Neural cell (in vitro differentiated cells): Measurements from ENCODE around the gene TXLNA. TPM values are rescaled to one million over a fixed set of nuclear protein-coding genes. Genes with fewer than 3 reads are reported as not detected.

Experiments used
- H2AFZ ChIP-seq: fragments of 200-600, 300-800 bp; sonication (generic), shearing (Covaris generic); 2 replicates; pipeline ENCODE4 v1.6.0; 2014; ENCODE audit warnings: low read depth, mild to moderate bottlenecking, antibody characterized with exemption, low read length, moderate library complexity
- H3F3A ChIP-seq: fragments of 200-600 bp; shearing (Covaris generic); 2 replicates; pipeline ENCODE4 v1.6.1; 2016; ENCODE audit warnings: mild to moderate bottlenecking, moderate library complexity, mixed read lengths, antibody characterized with exemption, low read length; ENCODE audit not compliant: insufficient read depth, poor library complexity, severe bottlenecking
- H3K27ac ChIP-seq: fragments of 200-600, 300-800 bp; sonication (generic), shearing (Covaris generic); 2 replicates; pipeline ENCODE4 v1.5.1; 2014; ENCODE audit warnings: mild to moderate bottlenecking, low read length, moderate library complexity
- H3K27me3 ChIP-seq: fragments of 300-800, 200-600 bp; sonication (generic), shearing (Covaris generic); 2 replicates; pipeline ENCODE4 v1.6.0; 2014; ENCODE audit warnings: mild to moderate bottlenecking, low read depth, low read length, moderate library complexity; ENCODE audit not compliant: insufficient read depth
- H3K36me3 ChIP-seq: fragments of 300-800, 200-600 bp; sonication (generic), shearing (Covaris generic); 2 replicates; pipeline ENCODE4 v1.5.1; 2014; ENCODE audit warnings: mild to moderate bottlenecking, antibody characterized with exemption, low read length, moderate library complexity; ENCODE audit not compliant: insufficient read depth
- H3K4me2 ChIP-seq: fragments of 300-800, 200-600 bp; sonication (generic), shearing (Covaris generic); 2 replicates; pipeline ENCODE4 v1.6.0; 2014; ENCODE audit warnings: mild to moderate bottlenecking, low read length
- H3K4me3 ChIP-seq: fragments of 300-800, 200-600 bp; sonication (generic), shearing (Covaris generic); 2 replicates; pipeline ENCODE4 v1.5.1; 2014; ENCODE audit warnings: mild to moderate bottlenecking, low read length, moderate library complexity
- H3K79me2 ChIP-seq: fragments of 200-600 bp; shearing (Covaris generic); replicated peaks from 2 replicates; pipeline ENCODE4 v1.6.0; 2014; ENCODE audit warnings: mild to moderate bottlenecking, low read length, moderate library complexity; ENCODE audit not compliant: insufficient read depth
- H3K9ac ChIP-seq: fragments of 300-800, 200-600 bp; sonication (generic), shearing (Covaris generic); 2 replicates; pipeline ENCODE4 v1.6.1; 2016; ENCODE audit warnings: mild to moderate bottlenecking, low read length, mixed read lengths
- H3K9me2 ChIP-seq: fragments of 200-600 bp; shearing (Covaris generic); 2 replicates; pipeline ENCODE4 v1.6.1; 2016; ENCODE audit warnings: mild to moderate bottlenecking, low read length, mixed read lengths; ENCODE audit not compliant: insufficient read depth
- H3K9me3 ChIP-seq: fragments of 200-600, 300-800 bp; sonication (generic), shearing (Covaris generic); 2 replicates; pipeline ENCODE4 v1.6.1; 2016; ENCODE audit warnings: mild to moderate bottlenecking, mixed run types, low read length, moderate library complexity, mixed read lengths
- H4K20me1 ChIP-seq: fragments of 200-600 bp; shearing (Covaris generic); 2 replicates; pipeline ENCODE4 v1.6.1; 2016; ENCODE audit warnings: mild to moderate bottlenecking, mixed run types; ENCODE audit not compliant: insufficient read depth
- CTCF ChIP-seq: fragments of 450-650 bp; IDR thresholded peaks from 2 replicates; pipeline ENCODE4 v1.5.1; 2014; ENCODE audit warnings: antibody characterized with exemption, mild to moderate bottlenecking, moderate library complexity; ENCODE audit not compliant: poor library complexity, severe bottlenecking
- EP300 ChIP-seq: fragments of 450-650 bp; conservative IDR thresholded peaks from 2 replicates; pipeline ENCODE4 v1.6.1; 2014; ENCODE audit warnings: antibody characterized with exemption, mild to moderate bottlenecking, moderate library complexity; ENCODE audit not compliant: poor library complexity, severe bottlenecking
- MXI1 ChIP-seq: fragments of 450-650 bp; conservative IDR thresholded peaks from 2 replicates; pipeline ENCODE4 v1.6.1; 2014; ENCODE audit warnings: antibody characterized with exemption, mild to moderate bottlenecking; ENCODE audit not compliant: poor library complexity, severe bottlenecking
- POLR2AphosphoS5 ChIP-seq: IDR thresholded peaks from 2 replicates; pipeline ENCODE4 v1.6.1; 2012
- RAD21 ChIP-seq: fragments of 450-650 bp; conservative IDR thresholded peaks from 2 replicates; pipeline ENCODE4 v1.6.1; 2014; ENCODE audit warnings: antibody characterized with exemption, mild to moderate bottlenecking, moderate library complexity
- SMC3 ChIP-seq: fragments of 450-650 bp; conservative IDR thresholded peaks from 2 replicates; pipeline ENCODE4 v1.6.1; 2014; ENCODE audit warnings: antibody characterized with exemption, mild to moderate bottlenecking, moderate library complexity; ENCODE audit not compliant: poor library complexity
- TAF1 ChIP-seq: IDR thresholded peaks from 2 replicates; pipeline ENCODE4 v1.6.1; 2012; ENCODE audit warnings: low read depth
- polyA plus RNA-seq: library from polyadenylated mRNA; depleted of rRNA; stranded (reverse); fragments of >200 nt; gene quantifications from 2 replicates; pipeline ENCODE4 v1.2.3, GENCODE V29; 2014
- TF ChIP-seq, protein P1 (sequence below): IDR thresholded peaks from 2 replicates; pipeline ENCODE4 v1.6.1; 2012; ENCODE audit warnings: borderline replicate concordance

TXLNA gene
- polyA plus RNA-seq, 1 donor from 2014 or later = 34.5 TPM

GRCh38 chr1:32231843-32232432 lies 52.5 kb downstream of the TXLNA start:
- Histone ChIP-seq H3K27ac (no peak overlapping the region), H3K4me3 (no peak overlapping the region), H3K4me2 (no peak overlapping the region), H3K9me3 (no peaks in the 10 kb centered on the region), H3K9me2 (no peaks in the 10 kb centered on the region), H3K9ac (no peak overlapping the region), H3K36me3 (peaks cover 5% of the 10 kb centered on the region), H2AFZ (no peak overlapping the region), H3F3A (no peaks in the 10 kb centered on the region), H3K27me3 (no peaks in the 10 kb centered on the region), H4K20me1 (no peaks in the 10 kb centered on the region), H3K79me2 (no peaks in the 10 kb centered on the region)
- TF ChIP-seq TAF1 (no peak), SMC3 (no peak), CTCF (no peak)

- Histone ChIP-seq H3K36me3 (peaks cover 5% of the 10 kb centered on the region), H3K4me2 (no peak overlapping the region), H3F3A (no peaks in the 10 kb centered on the region), H2AFZ (no peak overlapping the region), H4K20me1 (no peaks in the 10 kb centered on the region), H3K79me2 (no peaks in the 10 kb centered on the region), H3K4me3 (no peak overlapping the region), H3K27me3 (no peaks in the 10 kb centered on the region), H3K9me3 (no peaks in the 10 kb centered on the region), H3K27ac (no peak overlapping the region), H3K9me2 (no peaks in the 10 kb centered on the region), H3K9ac (no peak overlapping the region)
- TF ChIP-seq MXI1 (no peak), SMC3 (no peak), TAF1 (no peak), EP300 (no peak)
- TF ChIP-seq, protein P1, sequence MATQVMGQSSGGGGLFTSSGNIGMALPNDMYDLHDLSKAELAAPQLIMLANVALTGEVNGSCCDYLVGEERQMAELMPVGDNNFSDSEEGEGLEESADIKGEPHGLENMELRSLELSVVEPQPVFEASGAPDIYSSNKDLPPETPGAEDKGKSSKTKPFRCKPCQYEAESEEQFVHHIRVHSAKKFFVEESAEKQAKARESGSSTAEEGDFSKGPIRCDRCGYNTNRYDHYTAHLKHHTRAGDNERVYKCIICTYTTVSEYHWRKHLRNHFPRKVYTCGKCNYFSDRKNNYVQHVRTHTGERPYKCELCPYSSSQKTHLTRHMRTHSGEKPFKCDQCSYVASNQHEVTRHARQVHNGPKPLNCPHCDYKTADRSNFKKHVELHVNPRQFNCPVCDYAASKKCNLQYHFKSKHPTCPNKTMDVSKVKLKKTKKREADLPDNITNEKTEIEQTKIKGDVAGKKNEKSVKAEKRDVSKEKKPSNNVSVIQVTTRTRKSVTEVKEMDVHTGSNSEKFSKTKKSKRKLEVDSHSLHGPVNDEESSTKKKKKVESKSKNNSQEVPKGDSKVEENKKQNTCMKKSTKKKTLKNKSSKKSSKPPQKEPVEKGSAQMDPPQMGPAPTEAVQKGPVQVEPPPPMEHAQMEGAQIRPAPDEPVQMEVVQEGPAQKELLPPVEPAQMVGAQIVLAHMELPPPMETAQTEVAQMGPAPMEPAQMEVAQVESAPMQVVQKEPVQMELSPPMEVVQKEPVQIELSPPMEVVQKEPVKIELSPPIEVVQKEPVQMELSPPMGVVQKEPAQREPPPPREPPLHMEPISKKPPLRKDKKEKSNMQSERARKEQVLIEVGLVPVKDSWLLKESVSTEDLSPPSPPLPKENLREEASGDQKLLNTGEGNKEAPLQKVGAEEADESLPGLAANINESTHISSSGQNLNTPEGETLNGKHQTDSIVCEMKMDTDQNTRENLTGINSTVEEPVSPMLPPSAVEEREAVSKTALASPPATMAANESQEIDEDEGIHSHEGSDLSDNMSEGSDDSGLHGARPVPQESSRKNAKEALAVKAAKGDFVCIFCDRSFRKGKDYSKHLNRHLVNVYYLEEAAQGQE = no peak
Measured at GRCh38 chr1:32232558-32233304, 53.3 kb downstream of the TXLNA start.

DNA sequence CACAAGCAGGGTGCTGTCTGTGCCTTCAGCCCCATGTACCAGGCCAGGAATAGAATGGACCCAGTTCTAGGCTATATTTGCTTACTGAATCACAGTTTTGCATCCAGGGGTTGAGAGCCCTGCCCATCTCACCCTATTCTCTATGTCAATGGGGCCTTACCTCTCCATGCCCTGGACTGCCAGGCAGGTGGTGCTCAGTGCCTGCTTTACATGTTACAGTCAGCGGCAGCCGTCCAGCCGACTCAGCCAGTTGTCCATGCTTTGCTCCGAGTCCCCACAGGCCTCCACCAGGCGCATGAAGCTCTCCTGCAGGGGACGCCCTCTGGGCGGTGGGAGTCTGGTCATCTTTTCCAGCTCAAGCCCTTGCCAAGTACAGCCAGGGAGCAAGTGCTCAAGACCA lies 55.3 kb downstream of the TXLNA start:
- H2AFZ ChIP-seq = no peak overlapping the region
- H3K4me3 ChIP-seq = no peak overlapping the region
- H3K9me3 ChIP-seq = no peaks in the 10 kb centered on the region
- H3K27ac ChIP-seq = no peak overlapping the region
- peaks cover 4% of the 10 kb centered on the region for H3K36me3 ChIP-seq
- no peaks in the 10 kb centered on the region for H3K9me2 ChIP-seq
- no peak overlapping the region for H3K4me2 ChIP-seq
- no peaks in the 10 kb centered on the region for H3K79me2 ChIP-seq
- no peak overlapping the region for H3K9ac ChIP-seq
- no peaks in the 10 kb centered on the region for H4K20me1 ChIP-seq
- TF ChIP-seq RAD21 (no peak), POLR2AphosphoS5 (no peak), TAF1 (no peak)
- TF ChIP-seq, protein P1 = no peak
- H3F3A ChIP-seq = no peaks in the 10 kb centered on the region
- peaks cover 3% of the 10 kb centered on the region for H3K27me3 ChIP-seq
